Measurements from ENCODE around the gene PTPN13. TPM values are rescaled to one million over a fixed set of nuclear protein-coding genes. Genes with fewer than 3 reads are reported as not detected.

PTPN13 gene
- total RNA-seq, 2 donors from 2014 or later, result 130 to 238 TPM

- H3K9me3 Mint-ChIP-seq, result peaks cover 9% of the 10 kb centered on the region
- Histone ChIP-seq H3K9ac (ENCODE audit: extremely low read depth, low read length, poor library complexity, severe bottlenecking) (no peak overlapping the region), H3K9me3 (ENCODE audit: control insufficient read depth, low read length) (no peaks in the 10 kb centered on the region), H3K27ac (ENCODE audit: low read depth, low read length) (no peak overlapping the region), H3K4me1 (ENCODE audit: control insufficient read depth, insufficient read depth, low read length) (no peaks in the 10 kb centered on the region), H3K4me3 (ENCODE audit: low read length) (no peak overlapping the region), H3K27me3 (ENCODE audit: control insufficient read depth, insufficient read depth, low read length, poor library complexity, severe bottlenecking) (no peaks in the 10 kb centered on the region), H3K36me3 (ENCODE audit: control insufficient read depth, insufficient read depth, low read length) (peaks cover 10% of the 10 kb centered on the region)
- peaks cover 16% of the 10 kb centered on the region for H3K36me3 Mint-ChIP-seq (ENCODE audit: low read depth)
- peaks cover 3% of the 10 kb centered on the region for H3K27me3 Mint-ChIP-seq (ENCODE audit: insufficient read depth)
- no peak overlapping the region for H3K27ac Mint-ChIP-seq
- H3K4me3 Mint-ChIP-seq, result no peak overlapping the region
- WGBS, 2 experiments (ENCODE audit: insufficient coverage in 1 of 2, insufficient read length in 1 of 2), result 100% methylated on average over 1 of the region's 2 CpGs
- TF ChIP-seq, protein P1, sequence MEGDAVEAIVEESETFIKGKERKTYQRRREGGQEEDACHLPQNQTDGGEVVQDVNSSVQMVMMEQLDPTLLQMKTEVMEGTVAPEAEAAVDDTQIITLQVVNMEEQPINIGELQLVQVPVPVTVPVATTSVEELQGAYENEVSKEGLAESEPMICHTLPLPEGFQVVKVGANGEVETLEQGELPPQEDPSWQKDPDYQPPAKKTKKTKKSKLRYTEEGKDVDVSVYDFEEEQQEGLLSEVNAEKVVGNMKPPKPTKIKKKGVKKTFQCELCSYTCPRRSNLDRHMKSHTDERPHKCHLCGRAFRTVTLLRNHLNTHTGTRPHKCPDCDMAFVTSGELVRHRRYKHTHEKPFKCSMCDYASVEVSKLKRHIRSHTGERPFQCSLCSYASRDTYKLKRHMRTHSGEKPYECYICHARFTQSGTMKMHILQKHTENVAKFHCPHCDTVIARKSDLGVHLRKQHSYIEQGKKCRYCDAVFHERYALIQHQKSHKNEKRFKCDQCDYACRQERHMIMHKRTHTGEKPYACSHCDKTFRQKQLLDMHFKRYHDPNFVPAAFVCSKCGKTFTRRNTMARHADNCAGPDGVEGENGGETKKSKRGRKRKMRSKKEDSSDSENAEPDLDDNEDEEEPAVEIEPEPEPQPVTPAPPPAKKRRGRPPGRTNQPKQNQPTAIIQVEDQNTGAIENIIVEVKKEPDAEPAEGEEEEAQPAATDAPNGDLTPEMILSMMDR (conservative IDR thresholded peaks at IDR 0.05), result no peak
- no peak for DNase-seq
- peaks cover 14% of the 10 kb centered on the region for H3K4me1 Mint-ChIP-seq
Measured at GRCh38 chr4:86613734-86614133, 19.6 kb downstream of the PTPN13 start.

GRCh38 chr4:86614865-86615264, 20.8 kb downstream of the PTPN13 start:
- Mint-ChIP-seq H3K36me3 (ENCODE audit: low read depth) (peaks cover 23% of the 10 kb centered on the region), H3K27me3 (ENCODE audit: insufficient read depth) (peaks cover 3% of the 10 kb centered on the region), H3K9me3 (peaks cover 12% of the 10 kb centered on the region), H3K4me3 (no peak overlapping the region), H3K4me1 (peaks cover 15% of the 10 kb centered on the region), H3K27ac (no peak overlapping the region)
- Histone ChIP-seq H3K4me3 (ENCODE audit: low read length) (no peak overlapping the region), H3K27me3 (ENCODE audit: control insufficient read depth, insufficient read depth, low read length, poor library complexity, severe bottlenecking) (no peaks in the 10 kb centered on the region), H3K36me3 (ENCODE audit: control insufficient read depth, insufficient read depth, low read length) (peaks cover 15% of the 10 kb centered on the region), H3K9ac (ENCODE audit: extremely low read depth, low read length, poor library complexity, severe bottlenecking) (no peak overlapping the region), H3K9me3 (ENCODE audit: control insufficient read depth, low read length) (peaks cover 10% of the 10 kb centered on the region), H3K27ac (ENCODE audit: low read depth, low read length) (no peak overlapping the region), H3K4me1 (ENCODE audit: control insufficient read depth, insufficient read depth, low read length) (no peaks in the 10 kb centered on the region)
- TF ChIP-seq, protein P1 (conservative IDR thresholded peaks at IDR 0.05), result no peak
- 89 to 100% methylated on average over 1 to 3 of the region's 3 CpGs for WGBS, 2 experiments (ENCODE audit: insufficient coverage in 1 of 2, insufficient read length in 1 of 2)
- DNase-seq, result no peak

DNA sequence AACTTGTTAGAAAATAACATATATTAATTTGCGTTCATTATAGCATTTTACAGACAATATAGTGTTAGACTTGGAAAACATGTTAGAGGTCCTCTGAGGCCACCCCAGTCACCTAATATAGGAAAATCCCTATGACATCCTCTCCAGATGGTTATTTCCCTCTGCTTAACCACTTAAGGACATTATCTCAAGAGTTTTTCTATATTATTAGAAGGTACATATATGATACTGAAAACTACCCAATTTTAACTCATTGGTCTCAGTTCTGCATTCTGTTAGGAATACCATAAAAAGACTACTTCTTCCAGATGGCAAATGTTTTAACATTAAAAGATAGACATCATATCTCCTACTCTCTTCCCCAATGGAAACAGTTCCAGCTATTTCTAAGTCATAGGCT, 21.4 kb downstream of the PTPN13 start:
- Histone ChIP-seq H3K4me3 (ENCODE audit: low read length) (no peak overlapping the region), H3K27me3 (ENCODE audit: control insufficient read depth, insufficient read depth, low read length, poor library complexity, severe bottlenecking) (no peaks in the 10 kb centered on the region), H3K9ac (ENCODE audit: extremely low read depth, low read length, poor library complexity, severe bottlenecking) (no peak overlapping the region), H3K36me3 (ENCODE audit: control insufficient read depth, insufficient read depth, low read length) (peaks cover 15% of the 10 kb centered on the region), H3K27ac (ENCODE audit: low read depth, low read length) (no peak overlapping the region), H3K4me1 (ENCODE audit: control insufficient read depth, insufficient read depth, low read length) (no peaks in the 10 kb centered on the region), H3K9me3 (ENCODE audit: control insufficient read depth, low read length) (peaks cover 10% of the 10 kb centered on the region)
- Mint-ChIP-seq H3K27ac (no peak overlapping the region), H3K4me3 (no peak overlapping the region), H3K9me3 (peaks cover 12% of the 10 kb centered on the region), H3K4me1 (peaks cover 12% of the 10 kb centered on the region), H3K27me3 (ENCODE audit: insufficient read depth) (peaks cover 3% of the 10 kb centered on the region), H3K36me3 (ENCODE audit: low read depth) (peaks cover 23% of the 10 kb centered on the region)
- 86% methylated on average over 1 of the region's 1 CpG; no CpG with 5 or more reads in 1 of the 2 experiments for WGBS, 2 experiments (ENCODE audit: insufficient coverage in 1 of 2, insufficient read length in 1 of 2)
- TF ChIP-seq, protein P1 (conservative IDR thresholded peaks at IDR 0.05), result no peak
- no peak for DNase-seq
